Trophoblast cell (in vitro differentiated cells and primary cell): ENCODE results near the gene YIF1A.

Experiments
- DNase-seq, 2 donors: peaks; one replicate each; pipeline ENCODE4 v3.0.0-alpha.2; 2016
- H2AFZ ChIP-seq: 2 replicates; pipeline ENCODE4 v1.6.1; 2013; ENCODE audit warnings: low read length, moderate library complexity, mild to moderate bottlenecking; ENCODE audit not compliant: insufficient read depth, poor library complexity
- H2AK5ac ChIP-seq: 2 replicates; pipeline ENCODE4 v1.6.1; 2013; ENCODE audit warnings: mild to moderate bottlenecking, low read length
- H2BK120ac ChIP-seq: 2 replicates; pipeline ENCODE4 v1.6.1; 2013; ENCODE audit warnings: low read length, mild to moderate bottlenecking, moderate library complexity; ENCODE audit not compliant: insufficient read depth, poor library complexity
- H2BK12ac ChIP-seq: 2 replicates; pipeline ENCODE4 v1.6.1; 2013; ENCODE audit warnings: mild to moderate bottlenecking, low read length, moderate library complexity
- H2BK5ac ChIP-seq: 2 replicates; pipeline ENCODE4 v1.6.1; 2013; ENCODE audit warnings: low read length, low read depth, moderate library complexity, mild to moderate bottlenecking; ENCODE audit not compliant: poor library complexity
- H3K14ac ChIP-seq: 2 replicates; pipeline ENCODE4 v1.6.1; 2013; ENCODE audit warnings: mild to moderate bottlenecking, low read length
- H3K18ac ChIP-seq: 2 replicates; pipeline ENCODE4 v1.6.1; 2013; ENCODE audit warnings: mild to moderate bottlenecking, low read length
- H3K23ac ChIP-seq: 2 replicates; pipeline ENCODE4 v1.6.1; 2013; ENCODE audit warnings: low read length
- H3K27ac ChIP-seq: 2 replicates; pipeline ENCODE4 v1.5.1; 2013; ENCODE audit warnings: low read depth, mild to moderate bottlenecking, inconsistent platforms, low read length, moderate library complexity
- H3K27me3 ChIP-seq: 2 replicates; pipeline ENCODE4 v1.6.1; 2013; ENCODE audit warnings: inconsistent platforms, mild to moderate bottlenecking, low read length, moderate library complexity; ENCODE audit not compliant: insufficient read depth
- H3K36me3 ChIP-seq, 2 experiments: 1 replicate in 1 of 2; 2 replicates in 1 of 2; pipeline ENCODE4 v1.6.1; 2013; ENCODE audit warnings: low read length in 2 of 2, mild to moderate bottlenecking in 2 of 2, moderate library complexity in 1 of 2; ENCODE audit not compliant: insufficient read depth in 2 of 2, control insufficient read depth in 1 of 2
- H3K4ac ChIP-seq: 2 replicates; pipeline ENCODE4 v1.6.1; 2013; ENCODE audit warnings: low read depth, mild to moderate bottlenecking, low read length, moderate library complexity
- H3K4me1 ChIP-seq, 2 experiments: 1 replicate in 1 of 2; 2 replicates in 1 of 2; pipeline ENCODE4 v1.6.1; 2013; ENCODE audit warnings: low read length in 2 of 2, mild to moderate bottlenecking in 2 of 2, moderate library complexity in 1 of 2; ENCODE audit not compliant: insufficient read depth in 2 of 2, control insufficient read depth in 1 of 2
- H3K4me2 ChIP-seq: 2 replicates; pipeline ENCODE4 v1.6.1; 2013; ENCODE audit warnings: inconsistent platforms, mild to moderate bottlenecking, low read length, moderate library complexity
- H3K4me3 ChIP-seq: 2 replicates; pipeline ENCODE4 v1.5.1; 2013; ENCODE audit warnings: mild to moderate bottlenecking, low read depth, low read length, inconsistent platforms
- H3K79me1 ChIP-seq: one replicate; pipeline ENCODE4 v1.6.1; 2013; ENCODE audit warnings: low read length
- H3K79me2 ChIP-seq: 2 replicates; pipeline ENCODE4 v1.6.1; 2013; ENCODE audit warnings: low read length, mild to moderate bottlenecking; ENCODE audit not compliant: control insufficient read depth, insufficient read depth, poor library complexity
- H3K9ac ChIP-seq: 2 replicates; pipeline ENCODE4 v1.6.1; 2013; ENCODE audit warnings: mild to moderate bottlenecking, low read length
- H3K9me3 ChIP-seq: 2 replicates; pipeline ENCODE4 v1.6.1; 2013; ENCODE audit warnings: low read depth, mild to moderate bottlenecking, control low read depth, inconsistent platforms, low read length; ENCODE audit not compliant: insufficient read depth
- H4K12ac ChIP-seq: 2 replicates; pipeline ENCODE4 v1.6.1; 2013; ENCODE audit warnings: low read depth, mild to moderate bottlenecking, low read length, moderate library complexity
- H4K8ac ChIP-seq: 2 replicates; pipeline ENCODE4 v1.6.1; 2013; ENCODE audit warnings: low read depth, mild to moderate bottlenecking, low read length, moderate library complexity
- H4K91ac ChIP-seq: one replicate; pipeline ENCODE4 v1.6.1; 2013; ENCODE audit warnings: low read depth, mild to moderate bottlenecking, low read length, moderate library complexity
- WGBS: extraction: QIAGEN DNeasy Blood & Tissue Kit; methylation state at CpG from one replicate; pipeline ENCODE4 v1.1.7; 2013; ENCODE audit warnings: missing lambda C conversion rate; ENCODE audit not compliant: insufficient read length, insufficient coverage; ENCODE audit errors: extremely low coverage; 5-methylcytosine and 5-hydroxymethylcytosine counted together

The YIF1A gene

GRCh38 chr11:66248903-66249302 lies 40.0 kb downstream of the YIF1A start:
- Histone ChIP-seq H3K79me1 (no peaks in the 10 kb centered on the region), H2BK120ac (no peak overlapping the region), H2BK5ac (no peak overlapping the region), H3K79me2 (no peaks in the 10 kb centered on the region), H3K9me3 (no peaks in the 10 kb centered on the region), H3K4me1 (no peaks in the 10 kb centered on the region), H4K8ac (no peak overlapping the region), H3K23ac (no peak overlapping the region), H3K4ac (no peak overlapping the region), H2AK5ac (no peak overlapping the region), H3K27me3 (no peaks in the 10 kb centered on the region), H3K27ac (no peak overlapping the region), H3K14ac (no peak overlapping the region), H3K4me2 (no peak overlapping the region), H4K91ac (no peak overlapping the region), H3K4me3 (no peak overlapping the region), H3K18ac (no peak overlapping the region), H3K9ac (no peak overlapping the region), H2AFZ (no peak overlapping the region), H4K12ac (no peak overlapping the region), H3K36me3 (peaks cover 27 to 44% of the 10 kb centered on the region in 2 experiments), H2BK12ac (no peak overlapping the region)
- DNase-seq = no peak
- WGBS = no CpG with 5 or more reads among the region's 6 CpGs

- H3K9ac ChIP-seq = no peak overlapping the region
- WGBS = no CpG with 5 or more reads among the region's 3 CpGs
- H4K8ac ChIP-seq = no peak overlapping the region
- H2AK5ac ChIP-seq = no peak overlapping the region
- H3K14ac ChIP-seq = no peak overlapping the region
- DNase-seq = no peak
- no peak overlapping the region for H4K12ac ChIP-seq
- no peaks in the 10 kb centered on the region for H3K9me3 ChIP-seq
- peaks cover 38 to 52% of the 10 kb centered on the region in 2 experiments for H3K36me3 ChIP-seq
- no peak overlapping the region for H3K27ac ChIP-seq
- no peaks in the 10 kb centered on the region for H3K79me2 ChIP-seq
- no peak overlapping the region for H2BK5ac ChIP-seq
- H3K4ac ChIP-seq = no peak overlapping the region
- H3K18ac ChIP-seq = no peak overlapping the region
- H3K79me1 ChIP-seq = no peaks in the 10 kb centered on the region
- no peak overlapping the region for H2AFZ ChIP-seq
- H3K4me3 ChIP-seq = no peak overlapping the region
- H4K91ac ChIP-seq = no peak overlapping the region
- no peak overlapping the region for H3K23ac ChIP-seq
- H3K4me1 ChIP-seq = no peaks in the 10 kb centered on the region
- no peak overlapping the region for H2BK120ac ChIP-seq
- no peak overlapping the region for H3K4me2 ChIP-seq
- H3K27me3 ChIP-seq = no peaks in the 10 kb centered on the region
- H2BK12ac ChIP-seq = no peak overlapping the region
These were observed 41.1 kb downstream of the YIF1A start for GRCh38 chr11:66247801-66248200.

- Histone ChIP-seq H3K23ac (no peak overlapping the region), H2BK5ac (no peak overlapping the region), H2BK12ac (no peak overlapping the region), H3K9me3 (no peaks in the 10 kb centered on the region), H2BK120ac (no peak overlapping the region), H4K91ac (no peak overlapping the region), H4K8ac (no peak overlapping the region), H3K4ac (no peak overlapping the region), H3K4me3 (no peak overlapping the region), H2AFZ (no peak overlapping the region), H3K27me3 (no peaks in the 10 kb centered on the region), H3K18ac (no peak overlapping the region), H3K27ac (no peak overlapping the region), H3K14ac (no peak overlapping the region), H3K79me2 (no peaks in the 10 kb centered on the region), H3K36me3 (peaks cover 42 to 57% of the 10 kb centered on the region in 2 experiments), H2AK5ac (no peak overlapping the region), H3K4me1 (no peaks in the 10 kb centered on the region), H4K12ac (no peak overlapping the region), H3K4me2 (no peak overlapping the region), H3K9ac (no peak overlapping the region), H3K79me1 (no peaks in the 10 kb centered on the region)
- DNase-seq = peak; percentile 83 to 88
- WGBS = no CpG with 5 or more reads among the region's 4 CpGs
These were observed 41.6 kb downstream of the YIF1A start for GRCh38 chr11:66247295-66247694.

GRCh38 chr11:66243782-66244535 lies 45.0 kb downstream of the YIF1A start:
- Histone ChIP-seq H3K4ac (no peak overlapping the region), H2AFZ (no peak overlapping the region)
- no CpG with 5 or more reads among the region's 13 CpGs for WGBS

More at GRCh38 chr11:66243782-66244535, 45.0 kb downstream of the YIF1A start:
- Histone ChIP-seq H3K9me3 (peaks cover 2% of the 10 kb centered on the region), H3K4me1 (no peaks in the 10 kb centered on the region), H3K14ac (no peak overlapping the region), H3K4me2 (no peak overlapping the region), H3K27ac (no peak overlapping the region), H3K9ac (no peak overlapping the region), H3K79me2 (no peaks in the 10 kb centered on the region), H2BK5ac (no peak overlapping the region), H3K36me3 (peaks cover 51 to 73% of the 10 kb centered on the region in 2 experiments), H3K18ac (no peak overlapping the region), H3K23ac (no peak overlapping the region), H4K8ac (no peak overlapping the region), H3K4me3 (no peak overlapping the region), H2BK120ac (no peak overlapping the region), H3K27me3 (no peaks in the 10 kb centered on the region), H3K79me1 (no peaks in the 10 kb centered on the region), H2BK12ac (no peak overlapping the region), H4K12ac (no peak overlapping the region), H4K91ac (no peak overlapping the region), H2AK5ac (no peak overlapping the region)
- no peak for DNase-seq
